Mucosa of rectum (tissue), 2 donors: ENCODE results near the gene TNS1.
A peak's percentile ranks its signal among the peaks of the same experiment; 100 is the strongest.

ENCODE experiments used
- H3K27ac ChIP-seq, 2 donors: one replicate each; pipeline ENCODE4 v1.7.0; 2013; ENCODE audit warnings: inconsistent platforms in 2 of 2, low read depth in 2 of 2, low read length in 2 of 2
- H3K27me3 ChIP-seq, 2 donors: one replicate each; pipeline ENCODE4 v1.7.0; 2013; ENCODE audit warnings: low read length in 2 of 2; ENCODE audit not compliant: control insufficient read depth in 2 of 2, insufficient read depth in 2 of 2
- H3K36me3 ChIP-seq, 2 donors: one replicate each; pipeline ENCODE4 v1.7.0; 2013; ENCODE audit warnings: low read length in 2 of 2; ENCODE audit not compliant: control insufficient read depth in 2 of 2, insufficient read depth in 2 of 2
- H3K4me1 ChIP-seq, 2 donors: one replicate each; pipeline ENCODE4 v1.7.0; 2013; ENCODE audit warnings: low read length in 2 of 2, mild to moderate bottlenecking in 1 of 2; ENCODE audit not compliant: control insufficient read depth in 2 of 2, insufficient read depth in 2 of 2
- H3K4me3 ChIP-seq, 2 donors: one replicate each; pipeline ENCODE4 v1.7.0; 2013; ENCODE audit warnings: low read length in 2 of 2
- H3K9ac ChIP-seq, 2 donors: one replicate each; pipeline ENCODE4 v1.7.0; 2013; ENCODE audit warnings: low read length in 2 of 2, low read depth in 1 of 2, mild to moderate bottlenecking in 1 of 2
- H3K9me3 ChIP-seq, 2 donors: one replicate each; pipeline ENCODE4 v1.7.0; 2013; ENCODE audit warnings: low read length in 2 of 2; ENCODE audit not compliant: control insufficient read depth in 2 of 2
- donor health status: healthy.
- donor health status: Normal muscosa, but diverticular disease.

TNS1 gene

DNA sequence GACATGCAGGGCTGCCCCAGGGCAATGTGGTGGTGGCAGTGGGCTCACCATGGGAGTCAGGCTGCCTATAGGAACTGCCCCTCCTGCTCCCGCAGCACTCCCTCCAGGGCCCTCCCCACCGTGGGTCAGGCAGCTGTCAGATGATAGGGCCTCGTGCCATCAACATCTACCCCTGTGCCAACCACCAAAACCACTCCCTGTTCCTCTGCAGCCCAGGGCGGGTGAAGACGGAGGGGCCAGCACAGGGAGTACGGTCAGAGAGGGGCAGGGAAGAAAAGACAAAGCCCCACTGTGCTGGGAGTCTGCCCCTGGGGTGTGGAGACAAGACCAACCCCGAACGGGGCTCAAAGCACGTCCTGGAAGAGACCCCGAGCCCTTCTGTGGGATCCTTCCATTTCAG, 97.4 kb downstream of the TNS1 start:
- Histone ChIP-seq H3K36me3 (no peaks in the 10 kb centered on the region), H3K4me3 (no peak overlapping the region), H3K9me3 (no peaks in the 10 kb centered on the region), H3K27ac (peak overlapping the region; percentile 70 to 81), H3K27me3 (no peaks in the 10 kb centered on the region), H3K4me1 (peaks cover 26 to 41% of the 10 kb centered on the region in 2 donors), H3K9ac (no peak overlapping the region)

DNA sequence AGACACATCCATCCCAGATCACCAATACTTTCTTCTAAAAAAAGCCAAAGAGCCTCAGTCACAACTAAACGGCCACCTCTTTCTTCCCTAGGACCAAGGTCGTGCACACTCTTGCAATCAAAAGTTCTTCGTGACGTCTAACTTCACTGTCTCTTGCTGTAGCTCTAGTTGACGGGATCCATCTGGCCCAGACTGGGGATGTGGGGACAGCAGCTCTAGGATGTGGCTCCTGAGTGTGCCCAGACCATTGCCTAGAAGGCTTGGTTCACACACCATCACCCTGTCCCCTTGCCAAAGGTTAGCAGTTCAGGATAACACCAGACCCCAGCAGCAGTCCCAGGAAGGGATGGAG, 98.2 kb downstream of the TNS1 start:
- Histone ChIP-seq H3K9me3 (no peaks in the 10 kb centered on the region), H3K27ac (peak overlapping the region; percentile 70 to 81), H3K4me3 (no peak overlapping the region), H3K9ac (peak overlapping the region in 1 of 2 donors; percentile 18), H3K4me1 (peaks cover 26 to 39% of the 10 kb centered on the region in 2 donors), H3K27me3 (no peaks in the 10 kb centered on the region), H3K36me3 (no peaks in the 10 kb centered on the region)

DNA sequence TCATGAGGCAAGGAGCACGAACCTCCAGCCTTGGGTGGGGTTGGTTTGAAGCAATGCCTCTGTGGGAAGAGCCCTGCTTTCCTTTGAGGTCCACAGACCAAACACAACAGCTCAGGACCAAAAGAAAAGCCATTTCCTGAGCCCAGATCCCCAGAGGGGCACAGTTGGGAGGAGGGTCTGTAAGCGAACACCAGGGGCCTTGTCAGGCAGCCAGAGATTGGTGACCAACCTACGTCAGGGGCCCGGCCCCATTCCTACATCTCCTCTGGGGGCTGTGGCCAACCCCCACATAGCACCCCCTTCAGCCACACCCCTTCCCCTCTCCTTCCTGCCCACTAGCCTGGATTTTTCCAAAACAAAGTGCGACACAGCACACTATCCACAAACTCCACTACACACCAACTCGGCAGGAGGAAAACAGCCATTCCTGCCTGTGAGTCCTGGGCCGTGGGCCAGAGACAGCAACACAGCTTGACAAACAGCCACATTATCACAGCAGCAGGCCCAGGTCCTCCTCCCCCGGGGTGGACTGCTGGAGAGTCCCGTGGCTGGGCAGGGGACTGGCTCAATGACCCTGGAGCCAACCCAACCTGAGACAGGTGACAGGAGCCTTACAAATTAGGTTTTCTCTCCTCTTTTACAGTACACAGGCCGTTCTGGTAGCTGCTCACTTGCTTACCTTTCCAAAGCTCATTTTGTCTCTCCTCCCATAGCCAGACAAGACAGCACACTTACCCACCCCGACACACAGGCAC, 98.8 kb downstream of the TNS1 start:
- Histone ChIP-seq H3K27me3 (no peaks in the 10 kb centered on the region), H3K27ac (peak overlapping the region; percentile 70 to 81), H3K9ac (peak overlapping the region; percentile 18 to 28), H3K36me3 (no peaks in the 10 kb centered on the region), H3K9me3 (no peaks in the 10 kb centered on the region), H3K4me1 (peaks cover 26 to 33% of the 10 kb centered on the region in 2 donors), H3K4me3 (no peak overlapping the region)

DNA sequence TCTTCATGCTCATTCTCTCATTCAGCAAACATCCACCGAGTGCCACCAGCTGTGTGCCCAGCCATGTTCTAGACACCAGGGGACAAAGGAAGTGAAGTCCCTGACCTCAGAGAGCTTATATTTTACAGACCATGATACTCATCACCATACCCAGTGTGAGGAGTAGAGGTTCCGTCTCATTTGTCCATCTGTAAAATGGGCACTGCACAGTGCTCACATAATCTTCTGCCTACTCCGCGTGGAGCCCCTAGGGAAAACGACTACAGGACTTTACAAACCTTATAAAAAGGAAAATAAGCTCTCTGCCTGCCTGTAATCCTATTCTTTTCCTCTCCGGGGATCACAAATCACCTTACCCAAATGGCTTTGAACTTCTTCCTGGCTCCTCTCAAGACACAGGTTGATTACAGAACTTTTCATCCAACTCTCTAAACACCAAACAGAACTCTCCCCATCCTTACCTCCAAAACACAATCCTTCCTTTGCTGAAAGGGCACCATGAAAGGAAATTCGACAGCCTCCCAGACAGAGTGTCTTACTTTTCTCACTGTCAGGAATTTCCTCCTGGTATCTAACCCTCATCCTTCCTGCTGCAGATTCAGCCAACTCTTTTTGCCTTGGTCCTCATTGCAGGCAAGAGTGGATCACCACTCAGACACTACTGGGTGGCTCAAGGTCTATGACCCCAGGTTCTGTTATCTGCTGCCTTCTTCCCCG, 99.5 kb downstream of the TNS1 start:
- H3K36me3 ChIP-seq = no peaks in the 10 kb centered on the region
- H3K9ac ChIP-seq = peak overlapping the region; percentile 14 to 18
- H3K27ac ChIP-seq = peak overlapping the region; percentile 70 to 81
- H3K4me3 ChIP-seq = no peak overlapping the region
- H3K9me3 ChIP-seq = no peaks in the 10 kb centered on the region
- peaks cover 26 to 33% of the 10 kb centered on the region in 2 donors for H3K4me1 ChIP-seq
- no peaks in the 10 kb centered on the region for H3K27me3 ChIP-seq

DNA sequence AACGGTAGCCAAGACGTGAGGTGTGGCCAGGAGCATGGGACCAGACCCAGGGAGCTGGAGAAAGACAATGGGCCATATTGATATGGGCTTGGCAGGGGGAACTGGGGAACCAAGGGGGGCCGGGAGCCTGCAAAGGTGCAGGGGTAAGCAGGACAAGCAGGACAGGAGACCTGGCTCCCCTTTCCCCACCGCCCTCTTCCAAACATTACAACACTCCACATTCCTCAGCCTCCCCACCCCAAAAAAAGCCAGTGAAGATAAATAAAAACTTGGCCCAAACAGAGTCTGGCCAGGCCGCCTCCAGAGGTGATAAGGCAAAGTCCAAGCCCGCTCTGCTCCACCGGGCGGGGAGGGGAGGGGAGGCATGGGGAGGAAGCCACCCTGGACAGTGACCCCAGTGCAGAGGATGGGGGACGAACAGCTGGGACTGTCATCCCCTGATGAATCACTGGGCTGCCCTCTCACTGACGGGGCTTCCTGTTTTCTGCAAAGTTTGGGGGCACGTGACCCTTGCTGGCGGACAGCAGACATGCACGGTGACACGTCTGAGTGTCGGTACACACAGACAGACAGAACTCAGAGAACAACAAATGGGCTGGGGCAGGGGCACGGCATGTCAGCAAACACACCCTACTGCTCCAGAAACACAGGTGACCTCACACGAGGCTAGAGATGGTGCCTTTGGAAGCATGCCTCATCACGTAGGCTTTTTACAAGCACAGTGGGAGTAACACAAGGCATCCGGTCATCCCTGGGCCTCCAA, 100.2 kb downstream of the TNS1 start:
- H3K27ac ChIP-seq = peak overlapping the region; percentile 70 to 81
- peaks cover 26 to 33% of the 10 kb centered on the region in 2 donors for H3K4me1 ChIP-seq
- H3K4me3 ChIP-seq = peak overlapping the region in 1 of 2 donors; percentile 16
- H3K36me3 ChIP-seq = peaks cover 0 to 3% of the 10 kb centered on the region in 2 donors
- H3K9ac ChIP-seq = no peak overlapping the region
- no peaks in the 10 kb centered on the region for H3K9me3 ChIP-seq
- no peaks in the 10 kb centered on the region for H3K27me3 ChIP-seq

DNA sequence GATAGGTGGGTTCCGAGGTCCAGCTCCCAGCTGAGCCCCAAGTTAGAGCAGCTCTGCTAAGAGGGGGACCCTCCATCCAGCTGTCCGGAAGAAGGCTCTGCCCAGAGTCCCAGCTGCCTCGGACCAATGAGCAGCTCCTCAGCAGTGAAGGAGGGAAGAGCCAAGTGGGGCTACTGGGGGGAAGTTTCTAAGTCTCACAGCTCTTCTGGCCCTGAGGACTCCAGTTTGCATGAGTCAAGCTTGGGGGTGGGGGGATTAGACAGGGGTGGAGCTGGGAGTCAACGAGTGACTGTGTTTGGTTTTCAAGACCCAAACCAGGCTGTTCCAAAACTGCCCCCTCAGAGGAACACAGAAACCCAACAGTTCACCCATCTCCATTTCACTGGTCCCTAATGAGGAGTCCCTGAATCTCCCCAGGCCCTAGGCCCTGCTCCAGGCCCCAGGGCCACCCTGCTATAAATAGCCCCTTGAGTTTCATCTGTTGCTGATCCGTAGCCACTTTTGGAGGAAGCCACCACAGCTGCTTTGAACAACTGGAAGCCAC, 100.9 kb downstream of the TNS1 start:
- peak overlapping the region in 1 of 2 donors; percentile 16 for H3K4me3 ChIP-seq
- H3K9ac ChIP-seq = no peak overlapping the region
- peaks cover 22 to 33% of the 10 kb centered on the region in 2 donors for H3K4me1 ChIP-seq
- H3K36me3 ChIP-seq = peaks cover 0 to 9% of the 10 kb centered on the region in 2 donors
- H3K27ac ChIP-seq = peak overlapping the region; percentile 70 to 81
- H3K27me3 ChIP-seq = no peaks in the 10 kb centered on the region
- no peaks in the 10 kb centered on the region for H3K9me3 ChIP-seq

DNA sequence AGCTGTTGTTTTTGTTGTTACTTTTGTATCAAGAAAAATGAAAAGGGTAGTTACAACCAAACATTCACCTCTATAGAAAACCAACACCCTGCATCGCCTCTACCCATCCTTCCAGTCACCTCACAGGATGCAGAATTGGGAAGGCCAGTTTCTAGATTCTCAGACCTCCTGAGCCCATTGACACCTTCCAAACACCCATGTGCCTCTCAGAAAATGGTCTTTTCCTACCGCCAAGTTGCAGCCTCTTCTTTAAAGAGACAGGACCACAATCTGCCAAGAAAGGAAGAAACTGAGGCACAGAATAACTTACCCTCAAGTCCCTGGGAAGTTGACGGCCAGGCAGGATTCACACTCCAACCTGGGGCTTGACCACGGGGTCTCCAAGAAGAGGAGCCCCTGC, 101.4 kb downstream of the TNS1 start:
- Histone ChIP-seq H3K4me3 (no peak overlapping the region), H3K36me3 (peaks cover 0 to 10% of the 10 kb centered on the region in 2 donors), H3K4me1 (peaks cover 22 to 33% of the 10 kb centered on the region in 2 donors), H3K27me3 (no peaks in the 10 kb centered on the region), H3K9me3 (no peaks in the 10 kb centered on the region), H3K27ac (peak overlapping the region in 1 of 2 donors; percentile 81), H3K9ac (no peak overlapping the region)

DNA sequence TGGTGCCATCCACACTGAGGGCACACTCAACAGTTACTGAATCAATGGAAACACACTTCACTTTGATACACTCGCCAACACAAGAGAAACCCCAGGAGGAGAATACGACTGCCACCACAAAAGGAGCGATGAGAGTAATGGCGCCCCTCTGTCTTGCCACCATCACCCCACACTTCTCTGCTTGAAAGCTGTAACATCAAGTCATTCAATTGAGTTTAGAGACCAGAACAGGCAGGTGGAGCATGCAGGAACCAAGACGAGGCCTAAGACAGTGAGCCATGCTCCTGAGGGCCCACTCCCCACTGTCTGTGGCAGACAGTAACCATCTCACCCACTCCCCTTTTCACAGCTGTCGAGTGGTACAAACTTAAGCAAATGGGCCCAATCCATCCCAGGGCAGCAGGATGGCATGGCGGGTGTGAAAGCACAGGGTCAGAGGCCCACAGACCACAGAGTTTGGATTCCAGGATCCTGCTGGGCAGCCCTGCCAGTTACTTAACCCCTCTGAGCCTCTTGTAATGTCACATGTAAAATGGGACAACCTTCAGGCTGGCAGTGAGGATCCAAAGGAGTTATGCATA, 101.9 kb downstream of the TNS1 start:
- peaks cover 0 to 14% of the 10 kb centered on the region in 2 donors for H3K36me3 ChIP-seq
- H3K9me3 ChIP-seq = no peaks in the 10 kb centered on the region
- H3K9ac ChIP-seq = no peak overlapping the region
- no peak overlapping the region for H3K4me3 ChIP-seq
- no peak overlapping the region for H3K27ac ChIP-seq
- peaks cover 22 to 33% of the 10 kb centered on the region in 2 donors for H3K4me1 ChIP-seq
- no peaks in the 10 kb centered on the region for H3K27me3 ChIP-seq

DNA sequence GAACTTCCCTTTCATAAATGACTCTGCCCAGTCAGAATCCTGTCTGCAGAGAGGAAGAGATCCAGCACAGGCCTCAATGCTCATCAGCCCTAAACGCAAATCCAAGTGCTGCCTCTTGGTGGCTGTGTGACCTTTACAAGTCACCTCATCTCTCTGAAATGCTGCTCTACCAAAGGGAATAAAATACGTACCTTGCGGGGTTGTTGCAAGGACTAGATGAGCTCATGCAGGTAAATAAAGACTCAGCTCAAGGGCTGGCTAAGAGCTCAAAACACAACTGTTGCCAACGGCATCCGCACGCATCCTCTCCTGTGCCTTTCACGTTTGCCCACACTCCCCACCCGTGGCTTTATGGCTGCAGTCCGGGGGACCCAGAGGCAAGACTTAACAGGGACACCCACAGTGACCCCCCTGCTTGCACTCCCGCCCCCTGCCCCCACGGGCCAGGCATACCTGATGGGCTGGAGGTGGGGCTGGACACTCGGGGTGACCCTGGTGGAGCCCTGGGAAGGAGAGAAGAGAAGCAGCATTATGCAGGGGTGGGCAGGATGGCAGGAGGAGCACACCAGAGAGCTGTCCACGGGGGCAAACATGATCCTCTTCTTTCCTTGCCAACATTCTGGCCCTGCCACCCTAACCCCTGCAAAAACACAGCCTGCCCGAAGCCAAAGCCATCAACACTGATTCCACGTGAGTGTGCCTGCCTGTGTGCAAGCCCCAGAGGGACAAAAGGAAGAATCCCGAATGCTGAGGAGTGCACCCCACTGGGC, 102.6 kb downstream of the TNS1 start:
- no peak overlapping the region for H3K27ac ChIP-seq
- peaks cover 22 to 33% of the 10 kb centered on the region in 2 donors for H3K4me1 ChIP-seq
- H3K9ac ChIP-seq = no peak overlapping the region

More for the DNA sequence above, 102.6 kb downstream of the TNS1 start:
- no peaks in the 10 kb centered on the region for H3K9me3 ChIP-seq
- peaks cover 0 to 14% of the 10 kb centered on the region in 2 donors for H3K36me3 ChIP-seq
- H3K27me3 ChIP-seq = no peaks in the 10 kb centered on the region
- no peak overlapping the region for H3K4me3 ChIP-seq
